H1 (cell line): Measurements from ENCODE around the gene CDCA4.

Experiments used
- CHD2 ChIP-seq: IDR thresholded peaks from 2 replicates; pipeline ENCODE4 v1.6.1; 2012; ENCODE audit warnings: low read length, improper control_type of control experiment
- EP300 ChIP-seq, 2 experiments: IDR thresholded peaks; 1 replicate in 1 of 2; 2 replicates in 1 of 2; pipeline ENCODE4 v1.6.1; 2011 to 2012; ENCODE audit warnings: low read depth in 2 of 2, low read length in 2 of 2, mild to moderate bottlenecking in 2 of 2, borderline replicate concordance in 1 of 2, inconsistent platforms in 1 of 2, moderate library complexity in 1 of 2
- EZH2 ChIP-seq: fragments of 200-600 bp; sonication (generic); IDR thresholded peaks from 2 replicates; pipeline ENCODE4 v1.7.1; 2012; ENCODE audit warnings: low read depth, mild to moderate bottlenecking, moderate library complexity, low read length, inconsistent platforms; ENCODE audit not compliant: severe bottlenecking
- MAX ChIP-seq: IDR thresholded peaks from 2 replicates; pipeline ENCODE4 v1.6.1; 2012; ENCODE audit warnings: inconsistent platforms
- POLR2A ChIP-seq, 2 experiments: IDR thresholded peaks; 1 replicate in 1 of 2; 2 replicates in 1 of 2; pipeline ENCODE4 v1.6.1; 2011; ENCODE audit warnings: low read depth in 2 of 2, low read length in 2 of 2, mild to moderate bottlenecking in 2 of 2; ENCODE audit errors: control extremely low read depth in 1 of 2
- POLR2AphosphoS5 ChIP-seq: IDR thresholded peaks from 2 replicates; pipeline ENCODE4 v1.6.1; 2011; ENCODE audit warnings: low read depth, low read length
- RAD21 ChIP-seq, 2 experiments: IDR thresholded peaks in 1 of 2; conservative IDR thresholded peaks in 1 of 2; 2 replicates each; pipeline ENCODE4 v1.6.1; 2011; ENCODE audit warnings: low read depth in 2 of 2, low read length in 2 of 2, improper control_type of control experiment in 1 of 2, inconsistent platforms in 1 of 2, mild to moderate bottlenecking in 1 of 2, moderate library complexity in 1 of 2
- RFX5 ChIP-seq: IDR thresholded peaks from 2 replicates; pipeline ENCODE4 v1.6.1; 2011; ENCODE audit warnings: low read depth, low read length, improper control_type of control experiment, borderline replicate concordance
- RXRA ChIP-seq: IDR thresholded peaks from 2 replicates; pipeline ENCODE4 v1.6.1; 2011; ENCODE audit warnings: low read depth, mild to moderate bottlenecking, low read length, moderate library complexity; ENCODE audit not compliant: insufficient read depth
- SIN3A ChIP-seq, 2 experiments: IDR thresholded peaks in 1 of 2; conservative IDR thresholded peaks in 1 of 2; 2 replicates each; pipeline ENCODE4 v1.6.1; 2011 to 2012; ENCODE audit warnings: low read length in 2 of 2, improper control_type of control experiment in 1 of 2, low read depth in 1 of 2, mild to moderate bottlenecking in 1 of 2
- TAF1 ChIP-seq: IDR thresholded peaks from 2 replicates; pipeline ENCODE4 v1.6.1; 2011; ENCODE audit warnings: mild to moderate bottlenecking, low read depth, low read length
- USF2 ChIP-seq: IDR thresholded peaks from 2 replicates; pipeline ENCODE4 v1.6.1; 2011; ENCODE audit warnings: low read length, improper control_type of control experiment
- TF ChIP-seq, protein P1 (sequence below), 3 experiments: IDR thresholded peaks; 1 replicate in 2 of 3; 2 replicates in 1 of 3; pipeline versions ENCODE4 v1.5.1 to v1.6.1; 2011; ENCODE audit warnings: low read length in 3 of 3, mild to moderate bottlenecking in 3 of 3, inconsistent platforms in 2 of 3, low read depth in 1 of 3, moderate library complexity in 1 of 3; ENCODE audit not compliant: insufficient read depth in 1 of 3; ENCODE audit errors: control extremely low read depth in 1 of 3

DNA sequence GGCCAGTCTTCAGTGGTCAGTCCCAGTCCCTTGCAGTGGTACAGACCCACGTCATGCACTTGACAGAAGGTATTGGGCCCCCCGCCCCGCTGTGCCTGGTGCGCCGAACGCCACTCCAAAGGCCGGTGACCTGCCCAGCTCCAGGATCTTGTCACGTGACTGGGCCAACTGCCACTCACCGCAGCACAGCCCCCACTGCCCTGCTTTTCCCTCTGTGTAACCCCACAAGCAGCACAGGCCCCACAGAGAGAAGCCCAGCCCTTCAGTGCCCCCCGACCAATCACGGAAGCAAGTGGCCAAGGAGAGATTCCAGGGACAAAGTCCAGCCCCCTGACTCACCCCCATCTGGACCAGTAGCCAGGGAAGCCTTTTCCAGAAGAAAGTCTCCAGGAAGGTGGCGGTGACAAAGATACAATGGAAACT, 43.8 kb upstream of the CDCA4 start:
- TF ChIP-seq RXRA (no peak), SIN3A (conservative IDR thresholded peaks at IDR 0.05 in 1 of 2, IDR thresholded peaks at IDR 0.05 in 1 of 2; ENCODE audit: low read depth in 1 of 2, low read length in 2 of 2) (no peak), POLR2A (IDR thresholded peaks at IDR 0.05; ENCODE audit: control extremely low read depth in 1 of 2, low read depth in 2 of 2, low read length in 2 of 2) (no peak), EZH2 (no peak), RFX5 (no peak), TAF1 (no peak), RAD21 (IDR thresholded peaks at IDR 0.05 in 1 of 2, conservative IDR thresholded peaks at IDR 0.05 in 1 of 2; ENCODE audit: low read depth in 2 of 2, low read length in 2 of 2) (no peak), EP300 (IDR thresholded peaks at IDR 0.05; ENCODE audit: borderline replicate concordance in 1 of 2, low read depth in 2 of 2, low read length in 2 of 2) (no peak), MAX (no peak), USF2 (no peak), CHD2 (no peak), POLR2AphosphoS5 (no peak)
- TF ChIP-seq, protein P1, sequence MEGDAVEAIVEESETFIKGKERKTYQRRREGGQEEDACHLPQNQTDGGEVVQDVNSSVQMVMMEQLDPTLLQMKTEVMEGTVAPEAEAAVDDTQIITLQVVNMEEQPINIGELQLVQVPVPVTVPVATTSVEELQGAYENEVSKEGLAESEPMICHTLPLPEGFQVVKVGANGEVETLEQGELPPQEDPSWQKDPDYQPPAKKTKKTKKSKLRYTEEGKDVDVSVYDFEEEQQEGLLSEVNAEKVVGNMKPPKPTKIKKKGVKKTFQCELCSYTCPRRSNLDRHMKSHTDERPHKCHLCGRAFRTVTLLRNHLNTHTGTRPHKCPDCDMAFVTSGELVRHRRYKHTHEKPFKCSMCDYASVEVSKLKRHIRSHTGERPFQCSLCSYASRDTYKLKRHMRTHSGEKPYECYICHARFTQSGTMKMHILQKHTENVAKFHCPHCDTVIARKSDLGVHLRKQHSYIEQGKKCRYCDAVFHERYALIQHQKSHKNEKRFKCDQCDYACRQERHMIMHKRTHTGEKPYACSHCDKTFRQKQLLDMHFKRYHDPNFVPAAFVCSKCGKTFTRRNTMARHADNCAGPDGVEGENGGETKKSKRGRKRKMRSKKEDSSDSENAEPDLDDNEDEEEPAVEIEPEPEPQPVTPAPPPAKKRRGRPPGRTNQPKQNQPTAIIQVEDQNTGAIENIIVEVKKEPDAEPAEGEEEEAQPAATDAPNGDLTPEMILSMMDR (IDR thresholded peaks at IDR 0.05; ENCODE audit: control extremely low read depth in 1 of 3, insufficient read depth in 1 of 3, low read depth in 1 of 3, low read length in 3 of 3): no peak
